Occipital lobe (tissue), 2 donors: ENCODE results near the gene CDH22. TPM values are rescaled to one million over a fixed set of nuclear protein-coding genes. Genes with fewer than 3 reads are reported as not detected.

Source experiments
- DNase-seq: peaks from one replicate; lab custom pipeline; 2025; lab: John Stamatoyannopoulos, UW
- total RNA-seq: library from RNA; depleted of rRNA; stranded (reverse); fragments of >200 nt; gene quantifications from one replicate; pipeline ENCODE4 v1.2.3, GENCODE V29; 2014

The CDH22 gene
- total RNA-seq, 1 donor from 2014 or later, result 0.31 TPM

DNA sequence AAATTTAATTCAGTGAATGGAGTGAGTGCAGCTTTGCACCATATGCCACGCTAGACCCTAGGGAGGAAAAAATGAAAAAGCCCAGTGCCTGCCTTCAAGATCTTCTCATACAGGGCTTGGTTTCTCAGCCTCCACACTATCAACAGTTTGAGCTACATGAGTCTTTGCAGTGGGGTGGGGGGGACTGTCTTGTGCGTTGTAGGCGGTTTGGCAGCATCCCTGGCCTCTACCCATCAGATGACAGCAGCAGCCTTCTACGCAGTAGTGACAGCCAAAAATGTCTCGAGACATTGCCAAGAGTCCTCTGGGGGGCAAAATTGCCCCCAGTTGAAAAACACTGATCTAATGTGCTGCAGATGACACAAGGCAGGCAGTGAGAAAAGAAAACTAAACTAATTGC lies 6.2 kb downstream of the CDH22 start:
- peak; percentile 35 for DNase-seq

DNA sequence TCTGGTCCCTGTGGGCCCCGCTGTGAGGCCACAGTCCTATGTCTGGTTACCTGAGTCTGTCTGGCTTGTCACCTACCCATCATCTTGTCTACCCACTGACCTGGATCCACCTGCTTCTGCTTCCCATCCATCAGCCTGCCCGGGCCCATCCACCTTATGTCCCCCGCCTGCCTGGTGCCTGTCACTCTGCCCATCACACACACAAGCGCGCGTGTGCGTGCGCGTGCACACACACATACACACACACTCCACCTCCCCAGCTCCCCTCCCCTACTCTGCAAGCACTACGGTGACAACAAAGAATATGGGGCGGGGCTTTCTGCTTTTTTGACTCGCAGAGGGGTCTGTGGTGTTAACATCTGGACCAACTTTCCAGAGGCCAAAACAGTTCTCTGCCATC lies 8.0 kb downstream of the CDH22 start:
- no peak for DNase-seq

DNA sequence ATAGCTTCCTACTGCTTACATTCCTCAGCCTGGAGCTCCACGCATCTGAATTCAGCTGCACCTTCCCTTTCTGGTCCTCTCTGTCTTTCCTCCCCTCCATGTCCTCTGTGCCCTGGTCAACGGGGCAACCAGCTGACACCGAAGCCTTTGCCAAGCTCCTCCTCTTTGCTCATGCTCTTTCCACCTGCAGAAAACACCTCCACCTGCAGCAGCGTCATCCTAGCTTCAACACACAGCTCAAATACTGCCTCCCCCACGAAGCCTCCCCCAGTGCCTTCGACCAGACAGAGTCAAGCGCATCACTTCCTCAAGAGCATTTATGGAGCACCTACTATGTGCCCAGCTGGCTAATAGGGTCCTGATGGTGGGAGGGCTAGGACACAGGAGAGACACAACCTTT lies 9.2 kb downstream of the CDH22 start:
- no peak for DNase-seq

DNA sequence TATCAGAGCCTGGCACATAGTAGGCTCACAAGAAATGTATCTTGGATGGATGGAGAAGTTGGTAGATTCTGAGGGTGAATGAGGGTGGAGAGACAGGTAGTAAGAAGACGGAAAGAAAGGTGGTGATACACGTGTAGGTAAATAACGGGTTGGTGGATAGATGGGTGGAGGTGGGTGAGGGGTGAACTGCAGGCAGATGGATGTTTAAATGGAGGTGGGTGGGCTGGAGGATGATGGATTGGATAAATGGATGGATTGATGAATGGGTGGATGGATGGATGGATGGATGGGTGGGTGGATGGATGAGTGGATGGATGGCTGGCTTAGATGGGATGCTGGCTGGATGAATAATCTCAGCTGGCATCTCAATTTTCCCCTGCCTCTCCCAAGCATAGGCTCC lies 9.9 kb downstream of the CDH22 start:
- no peak for DNase-seq

DNA sequence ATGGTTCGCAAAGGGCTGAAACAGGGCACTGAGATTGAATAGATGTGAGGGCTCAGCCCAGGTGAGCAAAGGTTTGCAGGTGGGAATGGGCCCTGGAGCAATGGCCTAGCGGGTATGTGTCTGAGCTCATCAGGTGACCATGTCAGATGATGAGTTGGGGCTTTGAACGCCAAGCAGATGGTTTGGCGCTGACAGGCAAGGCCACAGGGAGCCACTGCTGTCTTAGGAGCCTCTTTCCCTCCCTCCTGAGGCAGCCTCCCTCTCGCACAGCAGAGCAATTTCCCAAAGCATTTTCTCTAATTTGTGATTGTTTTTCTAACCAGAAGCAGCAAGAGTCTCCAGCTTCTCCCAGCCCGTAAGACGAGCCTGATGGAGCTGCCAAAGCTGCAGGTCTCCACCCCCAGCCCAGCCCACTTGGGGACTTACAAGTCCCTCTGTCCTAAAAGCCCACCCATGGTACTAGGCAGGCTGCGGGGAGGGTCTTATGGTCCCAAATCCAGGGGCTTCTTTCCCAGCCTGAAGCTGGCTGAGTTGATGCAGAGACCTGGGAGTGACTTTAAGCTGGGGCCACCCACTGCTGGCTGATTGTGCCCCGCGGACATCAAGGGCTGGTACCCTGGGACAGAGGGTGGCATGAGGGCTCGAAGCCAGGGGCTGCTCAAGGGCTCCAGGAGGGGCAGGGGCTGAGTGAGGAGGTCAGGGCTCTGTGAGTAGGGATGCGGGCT lies 11.6 kb downstream of the CDH22 start:
- DNase-seq, result no peak

DNA sequence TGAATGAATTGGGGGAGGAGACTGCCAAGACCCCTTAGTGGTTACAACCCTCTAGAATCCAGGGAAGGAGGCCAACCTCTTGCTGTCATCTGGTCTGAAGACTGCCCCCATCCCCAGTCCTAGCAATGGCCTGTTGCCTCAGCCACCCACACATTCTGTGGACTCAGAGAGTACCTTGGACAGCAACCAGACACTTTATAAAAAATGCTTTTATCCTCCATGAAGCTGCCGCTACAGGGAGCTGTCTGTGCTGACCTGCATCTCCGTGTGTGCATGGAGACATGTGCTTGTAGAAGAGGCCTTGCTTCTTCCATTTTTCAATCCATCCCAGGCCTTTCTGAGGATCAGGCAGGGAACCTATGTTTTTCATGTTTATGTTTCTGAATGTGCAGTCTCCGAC lies 15.2 kb downstream of the CDH22 start:
- no peak for DNase-seq

DNA sequence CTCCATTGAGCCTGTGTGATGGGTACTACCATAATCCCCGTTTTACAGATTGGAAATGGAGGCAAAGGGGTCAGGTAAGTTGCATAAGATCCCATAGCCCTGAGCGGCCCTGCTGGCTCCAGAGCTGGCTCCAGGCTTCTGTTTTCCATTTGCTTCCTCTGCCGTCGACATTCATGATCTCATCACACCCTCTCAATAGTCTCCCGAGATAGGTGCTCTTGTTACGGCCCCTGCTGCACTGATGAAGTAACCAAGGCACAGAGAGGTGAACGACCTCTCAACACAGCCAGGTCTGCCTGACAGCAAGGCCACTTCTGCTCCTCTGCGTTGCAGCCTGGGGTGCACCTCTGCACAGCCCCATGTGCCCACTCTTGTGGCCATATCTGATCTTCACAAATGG lies 16.9 kb downstream of the CDH22 start:
- no peak for DNase-seq

DNA sequence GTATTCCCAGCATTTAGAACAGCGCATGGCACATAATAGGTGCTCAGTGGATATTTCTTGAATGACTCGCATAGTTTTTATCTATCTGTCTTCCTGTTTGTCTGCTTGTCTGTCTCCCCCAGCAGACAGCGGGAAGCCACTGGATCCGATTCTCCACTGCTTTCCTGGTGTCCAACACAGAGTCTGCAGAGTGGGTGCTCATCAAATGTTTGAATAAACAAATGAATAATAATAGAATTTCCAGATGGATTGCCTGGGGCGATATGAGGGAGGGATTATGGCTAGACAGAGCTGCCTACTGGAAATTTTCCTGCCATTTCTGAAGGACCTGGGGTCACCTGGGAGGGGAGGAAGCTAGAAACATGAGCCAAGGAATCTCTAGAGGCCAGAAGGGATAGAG lies 18.9 kb downstream of the CDH22 start:
- no peak for DNase-seq

DNA sequence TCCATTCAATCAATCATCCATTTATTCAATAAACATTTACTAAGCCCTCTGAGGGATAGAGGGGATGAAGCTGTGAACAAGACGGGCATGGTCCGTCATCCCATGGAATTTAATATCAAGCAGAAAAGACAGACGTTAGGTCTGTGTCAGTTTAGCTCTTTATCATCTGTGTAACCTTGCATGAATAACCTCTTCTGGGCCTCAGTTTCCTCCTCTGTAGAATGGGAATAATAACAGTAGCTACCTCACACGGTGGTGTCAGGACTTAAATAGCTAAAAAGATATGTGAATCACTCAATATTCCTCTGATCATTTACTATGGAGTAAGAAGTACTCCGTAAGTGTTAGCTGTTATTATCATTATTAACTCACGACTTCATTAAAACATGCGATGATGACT lies 21.3 kb downstream of the CDH22 start:
- DNase-seq, result no peak

DNA sequence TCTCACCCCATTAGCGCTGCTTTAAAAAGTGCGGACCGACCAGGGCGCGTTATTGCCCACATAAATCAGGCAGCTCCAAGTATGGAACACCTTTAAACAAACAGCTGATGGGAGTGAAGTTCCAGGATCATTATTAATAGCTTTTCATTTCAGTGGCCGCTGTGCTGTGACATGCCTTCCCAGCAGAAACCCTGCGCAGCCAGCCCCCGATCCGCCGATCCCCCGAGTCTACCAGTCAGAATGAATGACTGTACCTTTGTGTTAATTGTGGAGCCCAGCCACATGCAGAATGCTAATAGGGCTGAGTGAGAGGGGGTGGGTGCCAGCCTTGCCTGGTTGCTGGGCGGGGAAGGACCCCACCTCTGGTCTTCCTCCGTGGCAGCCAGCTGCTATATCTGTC lies 21.9 kb downstream of the CDH22 start:
- DNase-seq, result no peak

DNA sequence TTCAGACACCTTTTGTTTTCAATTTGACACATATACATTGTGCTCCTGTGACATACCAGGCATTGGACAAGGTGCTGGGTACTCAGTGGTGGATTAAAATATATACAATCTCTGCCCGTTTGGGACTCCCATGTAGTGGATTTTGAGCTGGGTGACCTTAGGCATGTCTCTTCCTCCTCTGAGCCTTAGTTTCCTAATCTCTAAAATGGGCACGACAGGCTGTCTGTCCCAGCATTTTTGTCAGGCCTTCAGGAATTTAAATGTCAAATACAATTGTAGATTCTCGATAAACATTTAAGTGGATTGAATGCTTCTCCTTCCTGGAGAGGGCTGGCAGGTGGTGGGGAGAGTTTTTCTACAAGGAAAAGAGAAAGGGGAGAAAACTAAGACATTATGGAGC lies 22.6 kb downstream of the CDH22 start:
- no peak for DNase-seq

DNA sequence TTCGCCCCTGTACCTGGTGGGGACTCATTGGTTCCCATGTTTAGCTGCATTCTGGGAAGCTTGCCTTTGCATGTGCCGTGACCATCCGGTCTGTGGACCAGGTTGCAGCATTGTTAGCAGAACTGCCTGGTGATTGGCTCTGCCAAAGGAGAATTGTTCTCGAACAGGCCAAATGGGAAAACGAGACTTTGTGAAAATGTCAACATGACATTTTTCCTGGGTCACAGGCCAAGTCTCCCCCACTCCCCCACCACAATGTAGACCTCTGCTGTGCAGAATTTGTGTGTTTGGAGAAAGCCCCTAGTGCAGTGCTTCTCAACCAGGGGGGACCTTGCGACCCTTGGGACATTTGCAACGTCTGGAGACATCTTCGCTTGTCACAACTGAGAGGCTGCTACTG lies 23.2 kb downstream of the CDH22 start:
- DNase-seq, result no peak

DNA sequence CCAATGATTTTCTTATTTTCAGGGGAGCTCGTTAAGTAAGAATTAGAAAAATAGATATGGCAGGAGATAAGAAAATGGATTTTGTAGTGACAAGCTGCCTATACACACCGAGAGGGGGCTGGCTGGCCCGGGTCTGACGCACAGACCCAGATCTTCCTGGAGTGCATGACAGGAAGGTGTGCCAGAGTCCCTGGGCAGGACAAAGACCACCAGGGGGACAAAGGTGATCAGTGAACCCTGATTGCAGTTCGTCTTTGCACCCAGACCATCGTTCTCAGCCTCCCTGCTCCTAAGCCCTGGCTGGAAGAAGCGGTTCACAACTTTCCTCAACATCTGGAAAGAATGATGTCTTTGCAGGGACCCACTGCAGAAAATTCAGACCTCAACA lies 24.3 kb downstream of the CDH22 start:
- DNase-seq, result no peak

DNA sequence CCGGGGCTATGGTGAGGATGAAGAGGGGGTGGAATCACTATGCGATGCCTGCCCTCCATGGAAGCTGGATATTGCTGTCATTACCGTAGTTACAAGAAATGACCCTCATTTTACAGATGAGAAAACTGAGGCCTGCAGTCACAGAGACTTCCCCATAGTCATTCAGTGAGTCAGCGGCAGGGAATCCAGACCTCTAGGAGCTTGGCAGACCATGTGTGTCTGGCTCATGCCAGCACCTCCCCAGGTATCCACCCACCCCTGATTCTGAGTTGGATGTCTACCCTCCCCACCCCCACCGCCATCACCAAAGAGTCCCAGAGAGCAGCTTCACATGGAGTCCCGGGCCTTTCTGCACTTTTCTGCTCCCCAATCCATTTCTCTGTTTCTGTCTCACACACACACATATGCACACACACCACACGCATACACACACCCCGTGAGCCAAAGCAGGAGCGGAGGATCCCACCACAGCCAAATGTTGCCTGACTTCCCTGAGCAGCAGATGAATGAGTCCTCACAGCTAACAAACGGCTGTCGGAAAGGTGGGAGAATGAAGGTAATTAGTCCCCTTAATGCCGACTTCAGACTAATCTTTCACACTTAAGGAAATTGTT lies 24.8 kb downstream of the CDH22 start:
- no peak for DNase-seq

DNA sequence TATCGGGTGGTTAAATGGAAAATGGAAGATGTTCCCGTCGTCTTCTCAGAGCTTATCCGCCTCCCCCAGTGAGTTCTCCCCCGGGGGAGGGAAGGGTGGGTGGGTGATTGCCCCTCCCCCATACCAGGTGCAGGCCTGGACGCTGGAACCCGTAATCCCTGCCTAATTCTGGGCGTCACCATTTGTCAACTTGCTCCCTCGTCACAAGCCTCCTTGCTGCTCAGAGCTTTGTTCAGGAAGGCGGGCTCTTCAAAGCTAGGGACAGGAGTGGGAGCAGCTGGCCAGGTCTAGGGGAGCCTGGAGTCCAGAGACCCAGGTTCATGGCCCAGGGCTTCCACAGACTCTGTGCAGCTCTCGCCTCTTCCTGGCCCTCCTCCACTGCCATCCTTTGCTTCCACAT lies 25.6 kb downstream of the CDH22 start:
- no peak for DNase-seq

DNA sequence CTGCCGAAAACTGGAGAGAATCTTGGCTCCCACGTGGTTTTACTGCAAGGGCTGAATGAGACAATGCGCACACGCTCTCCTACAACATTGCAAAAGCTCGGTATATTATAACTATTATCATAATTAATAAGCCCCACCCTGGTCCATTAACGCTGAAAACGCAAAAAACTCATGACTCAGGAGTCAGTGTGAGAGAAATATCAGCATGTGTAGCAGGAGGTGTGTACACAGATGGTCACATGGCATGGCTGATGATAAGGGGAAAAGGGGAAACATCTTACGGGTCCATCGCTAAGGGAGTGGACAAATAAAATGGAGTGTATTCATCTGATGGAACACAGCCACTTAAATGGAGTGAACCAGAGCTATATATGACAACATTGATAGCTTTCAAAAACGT lies 29.2 kb downstream of the CDH22 start:
- no peak for DNase-seq

DNA sequence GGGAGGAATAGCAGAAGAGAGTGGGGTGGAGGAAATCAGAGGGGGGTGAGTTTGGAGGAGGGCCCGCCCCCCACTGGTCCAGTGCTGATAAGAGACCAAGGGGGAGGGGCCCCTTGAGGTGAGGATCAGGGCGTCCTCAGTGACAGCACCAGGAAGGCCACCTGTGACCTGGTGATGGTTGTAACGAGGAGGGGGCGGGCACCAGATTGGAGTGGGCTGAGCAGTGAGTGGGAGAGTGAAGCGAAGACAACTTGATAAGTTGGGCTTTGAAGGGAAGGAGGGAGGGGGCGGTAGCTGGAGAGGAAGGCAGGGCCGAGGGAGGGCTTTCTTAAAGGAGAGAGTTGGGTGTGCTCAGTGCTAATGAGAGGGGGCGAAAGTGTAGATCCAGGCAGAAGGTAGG lies 30.7 kb downstream of the CDH22 start:
- DNase-seq, result no peak

DNA sequence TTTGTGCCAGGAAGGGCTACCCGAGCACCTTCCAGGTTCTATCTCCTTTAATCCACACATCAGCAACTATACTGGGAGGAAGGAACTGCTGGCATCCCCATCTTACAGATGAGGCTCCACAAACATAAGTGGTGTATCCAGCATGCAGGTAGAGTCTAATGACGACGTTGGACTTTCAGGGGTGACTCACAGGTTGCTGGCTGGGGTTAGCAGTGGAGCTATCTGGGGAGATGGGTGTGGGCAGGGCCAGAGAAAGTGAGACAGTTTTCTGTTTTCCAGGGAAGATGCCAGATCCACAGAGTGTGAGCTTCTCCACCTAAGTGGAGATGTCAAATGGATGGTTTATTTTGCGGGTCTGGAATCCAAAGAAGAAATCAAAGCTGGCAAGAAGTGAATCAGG lies 31.8 kb downstream of the CDH22 start:
- DNase-seq, result no peak

DNA sequence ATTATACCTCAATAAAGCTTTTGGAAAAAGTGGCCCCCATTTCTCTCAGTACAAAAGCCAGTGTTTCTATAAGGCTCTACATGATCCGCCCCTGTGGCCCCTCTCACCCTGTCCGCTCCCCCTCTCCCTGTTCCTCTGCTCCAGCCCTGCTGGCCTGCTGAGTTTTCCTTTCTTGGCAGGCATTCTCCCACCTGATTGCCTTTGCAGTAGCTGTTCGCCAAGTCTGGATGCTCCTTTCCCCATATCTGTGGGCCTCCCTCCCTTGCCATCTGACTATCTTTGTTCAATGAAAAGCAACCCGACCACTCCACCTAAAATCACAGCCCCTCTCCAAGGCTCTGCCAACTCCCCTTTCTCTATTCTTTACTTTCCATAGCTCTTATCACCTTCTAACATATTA lies 33.2 kb downstream of the CDH22 start:
- DNase-seq, result no peak

DNA sequence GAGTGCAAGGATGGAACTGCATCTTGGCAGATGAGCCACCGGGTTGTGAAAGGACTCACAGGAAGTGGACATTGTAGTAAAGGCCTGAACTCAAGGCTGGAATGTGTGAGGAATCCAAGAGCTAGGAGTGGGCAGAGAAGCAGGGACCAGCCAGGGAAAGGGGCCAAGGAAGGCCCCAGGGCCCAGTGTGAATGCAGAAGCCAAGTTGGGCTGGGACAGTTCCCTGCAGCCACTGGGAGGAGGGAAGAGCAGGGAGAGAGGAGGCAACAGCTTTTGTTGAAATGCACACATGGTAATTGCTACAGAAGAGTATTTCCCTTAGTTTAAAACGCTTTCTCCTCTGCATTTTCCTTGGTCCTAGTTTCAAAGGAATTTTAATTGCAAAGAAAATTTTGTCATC lies 34.6 kb downstream of the CDH22 start:
- DNase-seq, result no peak

DNA sequence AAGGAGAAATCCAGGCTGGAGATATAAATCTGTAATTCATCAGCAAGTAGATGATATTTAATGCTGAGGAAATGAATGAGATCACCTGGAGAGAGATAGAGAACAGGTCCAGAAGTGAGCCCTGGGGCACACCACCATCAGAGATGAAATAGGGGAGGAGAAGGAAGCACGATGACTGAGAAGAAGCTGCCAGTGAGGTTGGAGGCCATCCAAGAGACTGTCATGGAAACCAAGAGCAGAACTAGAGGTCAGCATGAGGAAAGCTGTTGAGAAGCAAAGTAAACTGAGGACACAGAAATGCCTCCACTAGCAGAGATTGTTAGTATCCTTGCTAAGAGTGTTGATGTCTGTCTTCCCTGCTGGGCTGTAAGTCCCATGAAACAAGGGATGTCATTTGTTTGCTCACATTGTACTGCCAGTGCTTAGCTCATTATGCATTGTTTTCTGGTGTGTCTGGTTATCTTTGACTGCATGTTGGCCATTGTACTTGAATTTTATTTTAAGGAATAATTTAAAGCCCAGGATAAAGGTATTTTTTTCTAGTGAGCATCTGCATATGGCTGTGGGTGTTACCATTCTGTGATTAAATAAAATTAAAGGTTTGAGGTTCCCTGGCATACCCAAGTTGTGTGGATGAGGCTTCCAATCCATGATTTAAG lies 35.8 kb downstream of the CDH22 start:
- no peak for DNase-seq

DNA sequence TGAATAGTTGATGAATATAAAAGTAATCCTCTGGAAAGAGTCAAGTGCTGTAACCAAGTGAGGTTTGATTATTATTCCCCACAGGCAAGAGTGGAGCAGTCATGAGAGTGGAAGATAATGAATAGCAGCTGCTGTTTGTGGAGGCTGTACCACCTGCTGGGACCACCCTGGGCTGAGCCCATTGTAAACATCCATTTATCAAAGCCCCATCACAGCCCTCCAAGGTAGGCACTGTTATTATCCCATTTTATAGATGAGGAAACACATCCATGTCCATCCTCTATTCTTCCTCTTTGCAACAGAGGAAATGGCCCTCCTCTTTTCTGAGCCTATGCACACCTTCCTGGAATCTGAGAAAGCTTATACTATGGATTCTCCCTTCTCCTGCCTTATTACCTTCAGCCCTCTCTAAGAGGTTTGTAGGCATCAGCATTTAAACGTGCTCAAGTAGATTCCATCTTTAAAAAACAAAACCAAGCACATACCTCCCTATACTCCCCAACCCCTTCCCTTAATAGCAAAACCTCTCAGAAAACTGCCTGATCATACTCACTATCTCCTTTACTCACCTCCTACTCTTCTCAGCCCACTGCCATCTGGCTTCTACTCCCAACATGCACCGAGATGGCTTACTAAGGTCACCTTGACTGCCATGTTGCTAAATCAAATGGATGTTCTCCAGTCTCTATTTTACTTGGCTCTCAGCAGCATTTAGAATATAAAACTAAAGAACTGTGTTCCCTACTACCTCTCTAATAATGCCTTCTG lies 37.1 kb downstream of the CDH22 start:
- DNase-seq, result no peak
